Rectal smooth muscle tissue (tissue), 1 donor: ENCODE measurements around the gene ZSWIM3.

ENCODE experiments used
- H3K27ac ChIP-seq: one replicate; pipeline ENCODE4 v1.7.0; 2013; ENCODE audit warnings: low read depth, low read length, inconsistent platforms
- H3K27me3 ChIP-seq: one replicate; pipeline ENCODE4 v1.7.0; 2013; ENCODE audit warnings: low read length; ENCODE audit not compliant: control insufficient read depth, insufficient read depth
- H3K36me3 ChIP-seq: one replicate; pipeline ENCODE4 v1.7.0; 2013; ENCODE audit warnings: low read length; ENCODE audit not compliant: control insufficient read depth, insufficient read depth
- H3K4me1 ChIP-seq: one replicate; pipeline ENCODE4 v1.7.0; 2013; ENCODE audit warnings: low read length; ENCODE audit not compliant: control insufficient read depth, insufficient read depth
- H3K4me3 ChIP-seq: one replicate; pipeline ENCODE4 v1.7.0; 2013; ENCODE audit warnings: low read length
- H3K9ac ChIP-seq: one replicate; pipeline ENCODE4 v1.7.0; 2013; ENCODE audit warnings: low read length

The ZSWIM3 gene

GRCh38 chr20:45913116-45913515, 55.7 kb downstream of the ZSWIM3 start:
- Histone ChIP-seq H3K27ac (no peak overlapping the region), H3K4me1 (peaks cover 7% of the 10 kb centered on the region)

DNA sequence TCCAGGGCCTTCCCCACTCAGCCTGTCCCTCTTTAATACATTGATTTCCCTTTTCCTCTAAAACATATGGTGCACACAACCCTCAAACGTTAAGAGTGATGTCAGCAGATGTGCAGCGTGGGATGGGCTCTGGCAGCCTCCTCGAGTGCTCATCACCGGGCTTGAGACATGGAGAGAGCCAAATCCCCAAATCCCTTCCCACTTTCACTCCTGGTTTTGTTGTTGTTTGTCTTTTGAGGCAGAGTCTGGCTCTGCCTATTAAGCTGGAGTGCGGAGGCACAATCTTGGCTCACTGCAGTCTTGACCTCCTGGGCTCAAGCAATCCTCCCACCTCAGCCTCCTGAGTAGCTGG, 60.4 kb downstream of the ZSWIM3 start:
- H3K27me3 ChIP-seq: no peaks in the 10 kb centered on the region
- no peak overlapping the region for H3K9ac ChIP-seq
- no peaks in the 10 kb centered on the region for H3K36me3 ChIP-seq
- peak overlapping the region; percentile 43 for H3K27ac ChIP-seq
- H3K4me1 ChIP-seq: no peaks in the 10 kb centered on the region
- H3K4me3 ChIP-seq: no peak overlapping the region

More at GRCh38 chr20:45913116-45913515, 55.7 kb downstream of the ZSWIM3 start:
- Histone ChIP-seq H3K9ac (no peak overlapping the region), H3K27me3 (no peaks in the 10 kb centered on the region), H3K36me3 (no peaks in the 10 kb centered on the region), H3K4me3 (no peak overlapping the region)

- H3K27me3 ChIP-seq: no peaks in the 10 kb centered on the region
- H3K27ac ChIP-seq: peak overlapping the region; percentile 67
- no peak overlapping the region for H3K9ac ChIP-seq
- H3K4me1 ChIP-seq: no peaks in the 10 kb centered on the region
- no peak overlapping the region for H3K4me3 ChIP-seq
- no peaks in the 10 kb centered on the region for H3K36me3 ChIP-seq
These were observed 60.8 kb downstream of the ZSWIM3 start for GRCh38 chr20:45918182-45918737.

DNA sequence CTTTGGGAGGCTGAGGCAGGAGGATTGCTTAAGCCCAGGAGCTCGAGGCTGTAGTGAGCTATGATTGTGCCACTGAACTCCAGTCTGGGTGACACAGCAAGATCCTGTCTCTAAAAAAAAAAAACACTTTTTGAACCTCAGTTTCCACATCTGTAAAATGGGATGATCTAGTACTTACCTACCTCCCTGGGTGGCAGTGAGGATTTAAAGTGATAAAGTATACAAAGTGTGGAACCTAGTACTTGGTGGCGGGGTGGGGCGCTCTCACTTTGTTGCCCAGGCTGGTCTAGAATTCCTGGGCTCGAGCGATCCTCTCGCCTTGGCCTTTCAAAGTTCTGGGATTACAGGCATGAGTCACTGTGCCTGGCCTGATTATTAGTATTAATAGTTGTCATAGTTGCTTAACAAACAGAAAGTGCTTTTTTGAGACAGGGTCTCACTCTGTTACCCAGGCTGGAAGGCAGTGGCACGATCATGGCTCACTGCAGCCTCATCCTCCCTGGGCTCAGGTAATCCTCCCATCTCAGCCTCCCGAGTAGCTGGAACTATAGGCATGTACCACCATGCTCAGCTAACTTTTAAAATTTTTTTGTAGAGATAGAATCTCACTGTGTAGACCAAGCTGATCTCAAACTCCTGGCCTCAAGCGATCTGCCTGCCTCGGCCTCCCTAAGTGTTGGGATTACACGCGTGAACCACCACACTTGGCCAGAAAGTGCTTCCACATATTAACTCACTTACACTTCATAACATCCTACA, 61.5 kb downstream of the ZSWIM3 start:
- Histone ChIP-seq H3K27ac (peak overlapping the region; percentile 67), H3K9ac (no peak overlapping the region), H3K27me3 (no peaks in the 10 kb centered on the region), H3K4me1 (no peaks in the 10 kb centered on the region), H3K4me3 (no peak overlapping the region), H3K36me3 (no peaks in the 10 kb centered on the region)

DNA sequence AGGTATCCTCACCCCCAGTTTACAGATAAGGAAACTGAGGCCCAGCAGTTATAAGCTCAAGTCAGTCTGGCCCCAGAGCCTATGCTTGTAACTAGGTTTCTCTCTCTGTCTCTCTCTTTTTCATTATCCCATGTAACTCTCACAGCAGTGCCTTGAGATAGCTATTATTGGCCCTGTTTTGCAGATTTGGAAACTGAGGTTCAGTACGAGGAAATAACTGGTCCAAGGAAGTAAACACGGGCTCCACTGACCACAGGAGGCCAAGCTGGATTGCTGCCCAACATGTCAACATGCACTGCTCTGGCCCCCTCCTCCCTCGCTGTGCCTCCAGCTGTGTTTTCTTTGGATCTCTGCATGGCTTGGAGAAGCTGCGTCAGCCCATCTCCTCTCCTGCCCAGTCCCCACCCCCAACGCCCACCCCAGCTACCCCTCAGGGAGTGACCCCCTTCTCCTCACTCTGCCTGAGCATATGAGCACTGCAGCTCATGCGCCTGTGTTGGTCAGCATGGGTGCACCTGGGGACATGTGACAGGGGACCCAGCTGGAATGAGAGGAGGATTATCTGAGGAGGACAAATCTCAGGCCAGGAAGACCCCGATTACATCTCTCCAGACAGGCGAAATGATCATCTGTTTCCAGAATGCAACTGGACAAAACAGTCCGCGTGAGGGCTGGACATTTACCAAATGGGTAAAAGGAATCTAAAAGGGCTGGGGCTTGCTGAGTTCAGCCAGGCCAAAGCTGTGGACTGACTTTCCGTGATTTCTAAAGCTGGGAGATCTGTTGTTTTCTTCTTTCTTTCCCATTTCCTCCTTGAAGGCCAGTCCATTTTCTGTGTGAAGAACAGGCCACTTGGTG, 62.4 kb downstream of the ZSWIM3 start:
- no peaks in the 10 kb centered on the region for H3K27me3 ChIP-seq
- no peak overlapping the region for H3K27ac ChIP-seq
- H3K36me3 ChIP-seq: no peaks in the 10 kb centered on the region
- no peak overlapping the region for H3K9ac ChIP-seq
- peaks cover 4% of the 10 kb centered on the region for H3K4me1 ChIP-seq
- no peak overlapping the region for H3K4me3 ChIP-seq

GRCh38 chr20:45920462-45921336, 63.3 kb downstream of the ZSWIM3 start:
- no peaks in the 10 kb centered on the region for H3K36me3 ChIP-seq
- H3K4me3 ChIP-seq: no peak overlapping the region
- peaks cover 4% of the 10 kb centered on the region for H3K4me1 ChIP-seq
- H3K27me3 ChIP-seq: no peaks in the 10 kb centered on the region
- H3K27ac ChIP-seq: no peak overlapping the region
- H3K9ac ChIP-seq: no peak overlapping the region

- H3K27ac ChIP-seq: no peak overlapping the region
- peak overlapping the region; percentile 29 for H3K9ac ChIP-seq
- no peaks in the 10 kb centered on the region for H3K36me3 ChIP-seq
- H3K4me1 ChIP-seq: peaks cover 4% of the 10 kb centered on the region
- no peak overlapping the region for H3K4me3 ChIP-seq
- H3K27me3 ChIP-seq: no peaks in the 10 kb centered on the region
These were observed 64.1 kb downstream of the ZSWIM3 start for GRCh38 chr20:45921337-45922189.

DNA sequence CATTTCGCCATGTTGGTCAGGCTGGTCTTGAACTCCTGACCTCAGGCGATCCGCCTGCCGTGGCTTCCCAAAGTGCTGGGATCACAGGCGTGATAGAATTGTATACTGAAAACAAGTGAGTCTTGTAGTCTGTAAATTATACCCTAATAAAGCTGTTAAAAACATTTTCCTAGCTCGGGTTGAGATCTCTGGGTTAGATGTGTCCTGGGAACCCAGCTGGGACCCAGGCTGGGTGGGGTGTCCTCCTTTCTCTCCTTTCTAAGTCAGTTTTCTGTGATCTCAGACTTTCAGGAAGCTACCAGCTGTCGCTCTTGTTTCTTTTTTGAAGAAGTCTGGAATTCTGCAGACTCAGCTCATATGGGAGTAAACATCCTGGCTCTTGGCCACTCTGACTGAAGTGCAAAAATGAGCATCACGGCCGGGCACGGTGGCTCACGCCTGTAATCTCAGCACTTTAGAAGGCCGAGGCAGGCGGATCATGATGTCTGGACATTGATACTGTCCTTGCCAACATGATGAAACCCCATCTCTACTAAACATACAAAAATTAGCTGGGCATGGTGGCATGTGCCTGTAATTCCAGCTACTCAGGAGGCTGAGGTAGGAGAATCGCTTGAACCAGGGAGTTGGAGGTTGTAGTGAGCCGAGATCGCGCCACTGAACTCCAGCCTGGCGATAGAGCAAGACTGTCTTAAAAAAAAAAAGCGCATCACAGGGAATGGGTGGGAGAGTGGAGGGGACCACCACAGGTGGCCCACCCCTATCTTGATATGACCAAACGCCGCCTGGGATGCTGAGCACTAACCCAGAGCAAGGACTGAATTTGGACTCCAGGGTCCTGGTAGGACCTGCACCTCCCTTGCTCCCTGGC, 67.2 kb downstream of the ZSWIM3 start:
- Histone ChIP-seq H3K9ac (no peak overlapping the region), H3K4me3 (no peak overlapping the region), H3K27me3 (no peaks in the 10 kb centered on the region), H3K36me3 (no peaks in the 10 kb centered on the region), H3K27ac (no peak overlapping the region), H3K4me1 (peaks cover 4% of the 10 kb centered on the region)

DNA sequence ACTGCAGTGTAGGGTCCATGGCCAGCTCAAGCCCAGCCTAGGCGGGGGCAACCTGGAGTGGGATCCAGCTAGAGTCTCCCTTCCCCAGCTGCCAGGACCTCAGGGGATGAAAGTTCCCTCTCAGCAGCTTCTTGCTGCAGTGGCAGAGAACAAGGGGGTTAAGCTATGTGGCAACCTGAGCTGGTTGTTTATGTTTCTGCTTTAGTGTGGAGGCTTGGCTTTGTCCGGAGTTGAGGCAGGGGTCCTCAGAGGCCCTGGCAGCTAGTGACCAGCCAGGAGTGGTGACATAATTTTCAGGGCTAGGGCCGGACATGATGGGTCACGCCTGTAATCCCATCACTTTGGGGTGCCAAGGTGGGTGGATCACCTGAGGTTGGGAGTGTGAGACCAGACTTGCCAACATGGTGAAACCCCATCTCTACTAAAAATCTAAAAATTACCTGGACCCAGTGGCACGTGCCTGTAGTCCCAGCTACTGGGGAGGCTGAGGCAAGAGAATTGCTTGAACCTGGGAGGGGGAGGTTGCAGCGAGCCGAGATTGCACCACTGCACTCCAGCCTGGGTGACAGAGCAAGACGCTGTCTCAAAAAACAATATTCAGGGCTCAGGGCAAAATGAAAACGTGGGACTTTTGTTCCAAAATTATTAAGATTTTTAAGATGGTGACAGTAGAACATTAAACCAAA, 68.5 kb downstream of the ZSWIM3 start:
- Histone ChIP-seq H3K27me3 (no peaks in the 10 kb centered on the region), H3K4me1 (peaks cover 4% of the 10 kb centered on the region), H3K4me3 (no peak overlapping the region), H3K9ac (no peak overlapping the region), H3K27ac (no peak overlapping the region), H3K36me3 (no peaks in the 10 kb centered on the region)

GRCh38 chr20:45926731-45927070, 69.3 kb downstream of the ZSWIM3 start:
- Histone ChIP-seq H3K27me3 (no peaks in the 10 kb centered on the region), H3K9ac (no peak overlapping the region), H3K4me1 (peaks cover 4% of the 10 kb centered on the region), H3K27ac (no peak overlapping the region), H3K36me3 (no peaks in the 10 kb centered on the region), H3K4me3 (no peak overlapping the region)
